ENCODE data around the gene ZNF407.

DNA sequence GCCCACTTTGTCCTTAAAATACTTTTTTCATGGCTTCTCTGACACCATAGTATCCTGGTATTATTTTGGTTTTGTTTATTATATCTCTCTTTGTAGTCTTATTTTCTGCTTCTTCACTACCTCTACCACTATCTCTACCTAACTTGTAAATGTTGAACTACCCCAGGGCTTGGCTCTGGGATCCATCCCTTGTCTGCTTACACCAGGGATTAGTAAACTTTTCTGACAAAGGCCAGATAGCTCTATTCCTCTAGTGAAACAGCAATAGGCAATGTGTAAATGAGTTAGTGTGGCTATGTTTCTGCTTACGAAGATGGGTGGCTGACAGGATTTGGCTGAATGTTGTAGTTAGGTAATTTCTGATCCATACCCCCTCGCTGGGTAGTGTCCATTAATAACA, 76.8 kb downstream of the ZNF407 start:
- TF ChIP-seq, protein P1, sequence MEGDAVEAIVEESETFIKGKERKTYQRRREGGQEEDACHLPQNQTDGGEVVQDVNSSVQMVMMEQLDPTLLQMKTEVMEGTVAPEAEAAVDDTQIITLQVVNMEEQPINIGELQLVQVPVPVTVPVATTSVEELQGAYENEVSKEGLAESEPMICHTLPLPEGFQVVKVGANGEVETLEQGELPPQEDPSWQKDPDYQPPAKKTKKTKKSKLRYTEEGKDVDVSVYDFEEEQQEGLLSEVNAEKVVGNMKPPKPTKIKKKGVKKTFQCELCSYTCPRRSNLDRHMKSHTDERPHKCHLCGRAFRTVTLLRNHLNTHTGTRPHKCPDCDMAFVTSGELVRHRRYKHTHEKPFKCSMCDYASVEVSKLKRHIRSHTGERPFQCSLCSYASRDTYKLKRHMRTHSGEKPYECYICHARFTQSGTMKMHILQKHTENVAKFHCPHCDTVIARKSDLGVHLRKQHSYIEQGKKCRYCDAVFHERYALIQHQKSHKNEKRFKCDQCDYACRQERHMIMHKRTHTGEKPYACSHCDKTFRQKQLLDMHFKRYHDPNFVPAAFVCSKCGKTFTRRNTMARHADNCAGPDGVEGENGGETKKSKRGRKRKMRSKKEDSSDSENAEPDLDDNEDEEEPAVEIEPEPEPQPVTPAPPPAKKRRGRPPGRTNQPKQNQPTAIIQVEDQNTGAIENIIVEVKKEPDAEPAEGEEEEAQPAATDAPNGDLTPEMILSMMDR (conservative IDR thresholded peaks at IDR 0.05 in 1 of 2, IDR thresholded peaks at IDR 0.05 in 1 of 2; ENCODE audit: extremely low read depth in 1 of 2, insufficient read depth in 1 of 2, low read depth in 1 of 2, low read length in 2 of 2) = no peak
- no peak for TF ChIP-seq EZH2 (IDR thresholded peaks at IDR 0.05; ENCODE audit: borderline replicate concordance, low read length)
